K562 (cell line): ENCODE measurements around the gene NR0B2. TPM values are rescaled to one million over a fixed set of nuclear protein-coding genes. Genes with fewer than 3 reads are reported as not detected.

Experiments
- CBFA2T2 ChIP-seq: fragments of 450-650 bp; conservative IDR thresholded peaks from 2 replicates; pipeline ENCODE4 v1.6.1; 2017; ENCODE audit warnings: mild to moderate bottlenecking
- EP300 ChIP-seq: IDR thresholded peaks from 2 replicates; pipeline ENCODE4 v1.6.1; 2012; ENCODE audit warnings: low read length, improper control_type of control experiment
- ETV6 ChIP-seq, 3 experiments: fragments of 150-350 bp in 1 of 3; sonication (generic) in 1 of 3; formaldehyde crosslinking in 1 of 3; IDR thresholded peaks; 2 replicates each; pipeline versions ENCODE4 v1.6.1 to v1.8.0; 2014 to 2022; ENCODE audit warnings: borderline replicate concordance in 2 of 3, low read depth in 2 of 3, antibody characterized with exemption in 1 of 3, low read length in 1 of 3, mild to moderate bottlenecking in 1 of 3, missing genetic modification reagents in 1 of 3
- IRF9 ChIP-seq: fragments of 450-650 bp; IDR thresholded peaks from 2 replicates; pipeline ENCODE4 v1.6.1; 2016; ENCODE audit warnings: missing biosample characterization, missing genetic modification characterization
- LEF1 ChIP-seq: fragments of 450-650 bp; IDR thresholded peaks from 2 replicates; pipeline ENCODE4 v1.6.1; 2016; ENCODE audit warnings: mild to moderate bottlenecking
- NFXL1 ChIP-seq: fragments of 450-650 bp; formaldehyde crosslinking; IDR thresholded peaks from 2 replicates; pipeline ENCODE4 v1.4.0; 2021; ENCODE audit warnings: mild to moderate bottlenecking
- PHB2 ChIP-seq: fragments of 450-650 bp; IDR thresholded peaks from 2 replicates; pipeline ENCODE4 v1.6.1; 2017; ENCODE audit warnings: low read depth
- POLR3A ChIP-seq: IDR thresholded peaks from 2 replicates; pipeline ENCODE4 v1.6.1; 2011; ENCODE audit warnings: borderline replicate concordance, mild to moderate bottlenecking, moderate library complexity; ENCODE audit not compliant: insufficient read length, insufficient read depth; ENCODE audit errors: extremely low read depth
- RBFOX2 ChIP-seq: fragments of 200-400 bp; formaldehyde crosslinking; IDR thresholded peaks from 2 replicates; pipeline ENCODE4 v1.6.1; 2017; ENCODE audit warnings: low read depth, mild to moderate bottlenecking, low read length, moderate library complexity
- RBM34 ChIP-seq: fragments of 200-400 bp; formaldehyde crosslinking; IDR thresholded peaks from 2 replicates; pipeline ENCODE4 v1.6.1; 2018; ENCODE audit warnings: low read length, borderline replicate concordance; ENCODE audit not compliant: insufficient read depth
- SMARCC2 ChIP-seq: fragments of 450-650 bp; IDR thresholded peaks from 2 replicates; pipeline ENCODE4 v1.6.1; 2017; ENCODE audit warnings: antibody characterized with exemption, moderate library complexity, mild to moderate bottlenecking, low read depth
- SNAPC5 ChIP-seq: fragments of 250-450 bp; sonication (Bioruptor Pico); IDR thresholded peaks from 2 replicates; pipeline ENCODE4 v1.8.0; 2021; ENCODE audit warnings: moderate library complexity, mild to moderate bottlenecking, inconsistent platforms
- STAT5A ChIP-seq: IDR thresholded peaks from 2 replicates; pipeline ENCODE4 v1.6.1; 2012; ENCODE audit warnings: low read length, inconsistent platforms, borderline replicate concordance
- ZBTB2 ChIP-seq: fragments of 450-650 bp; IDR thresholded peaks from 2 replicates; pipeline ENCODE4 v1.6.1; 2016; ENCODE audit warnings: antibody characterized with exemption
- ZNF140 ChIP-seq: fragments of 250-450 bp; sonication (Bioruptor Pico); IDR thresholded peaks from 2 replicates; pipeline ENCODE4 v1.8.0; 2021; ENCODE audit warnings: moderate library complexity, mild to moderate bottlenecking, inconsistent platforms
- ZNF76 ChIP-seq: fragments of 250-450 bp; sonication (Bioruptor Pico); IDR thresholded peaks from 2 replicates; pipeline ENCODE4 v1.4.0; 2020; ENCODE audit warnings: mild to moderate bottlenecking, moderate library complexity, borderline replicate concordance
- ZSCAN29 ChIP-seq: fragments of 450-650 bp; IDR thresholded peaks from 2 replicates; pipeline ENCODE4 v1.6.1; 2017
- polyA plus RNA-seq, 8 experiments: library from polyadenylated mRNA; depleted of rRNA in 4 of 8; stranded (reverse) in 5 of 8; unstranded in 3 of 8; fragments of >200 nt; fragmentation: Nextera tagmentation in 2 of 8; fragmentation: Illumina TruSeq in 1 of 8; extraction: Ambion mirVana in 2 of 8; extraction: Trizol in 1 of 8; gene quantifications; 2 replicates each; pipeline versions ENCODE4 v1.2.1 to v1.2.3, GENCODE V29; 2011 to 2014; ENCODE audit warnings: inconsistent platforms in 1 of 8, missing spikeins in 1 of 8
- total RNA-seq, 7 experiments: library from RNA; depleted of rRNA in 6 of 7; stranded (reverse); fragments of >200 nt in 6 of 7; fragmentation: Illumina TruSeq in 2 of 7; extraction: Trizol in 2 of 7; gene quantifications; 2 replicates each; pipeline versions ENCODE4 v1.2.1 to v1.2.3, GENCODE V29; 2011 to 2021; ENCODE audit warnings: low replicate concordance in 1 of 7
- TF ChIP-seq, protein P1 (sequence below): sonication (generic); formaldehyde crosslinking; IDR thresholded peaks from 2 replicates; pipeline ENCODE4 v1.8.1; 2023; ENCODE audit warnings: mild to moderate bottlenecking, missing genetic modification reagents
- TF ChIP-seq, protein P2 (sequence below): sonication (generic); formaldehyde crosslinking; IDR thresholded peaks from 2 replicates; pipeline ENCODE4 v1.4.0; 2020; ENCODE audit warnings: mild to moderate bottlenecking, missing genetic modification reagents
- TF ChIP-seq, protein P3 (sequence below): fragments of 450-650 bp; IDR thresholded peaks from 2 replicates; pipeline ENCODE4 v1.6.1; 2016

NR0B2 gene
- total and polyA plus RNA-seq, 9 of the 15 experiments (the other 6 are each of a cell fraction or from before 2014, with no cell fraction given), result not detected

DNA sequence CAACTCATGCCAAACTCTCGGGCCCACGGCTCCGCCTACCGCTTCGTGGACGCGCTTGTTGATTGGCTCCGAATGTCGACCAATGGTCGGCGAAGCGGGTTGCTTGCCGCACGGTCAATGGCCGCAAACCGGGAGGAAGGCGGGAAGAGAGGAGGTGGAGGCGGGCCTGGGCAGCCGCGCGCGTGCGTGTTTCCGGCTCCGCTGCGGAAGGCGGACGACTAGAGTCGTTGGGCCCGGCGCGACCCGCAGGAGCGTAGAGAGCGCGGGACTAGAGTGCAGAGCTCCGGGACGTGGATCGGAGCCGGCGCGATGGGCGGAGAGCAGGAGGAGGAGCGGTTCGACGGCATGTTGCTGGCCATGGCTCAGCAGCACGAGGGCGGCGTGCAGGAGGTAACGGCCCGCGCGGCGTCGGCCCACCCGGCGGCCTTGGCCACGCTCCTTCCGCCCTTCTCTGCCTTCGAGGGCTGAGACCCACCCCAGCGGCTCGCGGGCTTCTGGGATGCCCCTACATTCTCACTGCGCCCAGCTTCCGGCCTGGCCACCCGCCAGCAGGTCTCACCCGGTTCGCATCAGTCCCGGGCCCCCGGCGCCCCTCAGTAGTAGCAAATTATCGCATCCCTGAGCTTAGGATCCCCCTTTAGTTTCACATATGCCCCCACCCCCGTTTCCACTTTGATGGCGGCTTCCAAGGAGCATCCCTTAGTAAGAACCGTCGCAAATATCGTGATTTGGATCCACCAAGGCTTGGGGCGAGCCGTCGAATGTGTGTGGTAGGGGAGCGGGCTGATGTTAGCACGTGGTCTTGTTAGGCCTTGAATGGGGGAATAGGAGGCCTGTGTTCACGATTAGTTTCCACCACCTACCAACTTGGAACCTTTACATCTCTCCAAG, 8.0 kb upstream of the NR0B2 start, which contains the start of gene NUDC (continued):
- TF ChIP-seq RBM34 (no peak), POLR3A (no peak), ZBTB2 (peak; percentile 82; the same call in 1 of the 2 replicates), ETV6 (IDR thresholded peaks at IDR 0.05; ENCODE audit: borderline replicate concordance in 1 of 2, low read depth in 2 of 2, low read length in 1 of 2) (no peak), ETV6 (CRISPR knock-in tag; IDR thresholded peaks at IDR 0.05; ENCODE audit: borderline replicate concordance) (no peak), NFXL1 (CRISPR knock-in tag) (no peak), SMARCC2 (no peak), PHB2 (no peak), SNAPC5 (CRISPR knock-in tag) (no peak), STAT5A (no peak), RBFOX2 (peak; percentile 98), CBFA2T2 (no peak), EP300 (no peak), ZNF76 (CRISPR knock-in tag) (no peak), IRF9 (no peak), ZNF140 (CRISPR knock-in tag) (no peak), LEF1 (no peak), ZSCAN29 (no peak)
- TF ChIP-seq, protein P1, sequence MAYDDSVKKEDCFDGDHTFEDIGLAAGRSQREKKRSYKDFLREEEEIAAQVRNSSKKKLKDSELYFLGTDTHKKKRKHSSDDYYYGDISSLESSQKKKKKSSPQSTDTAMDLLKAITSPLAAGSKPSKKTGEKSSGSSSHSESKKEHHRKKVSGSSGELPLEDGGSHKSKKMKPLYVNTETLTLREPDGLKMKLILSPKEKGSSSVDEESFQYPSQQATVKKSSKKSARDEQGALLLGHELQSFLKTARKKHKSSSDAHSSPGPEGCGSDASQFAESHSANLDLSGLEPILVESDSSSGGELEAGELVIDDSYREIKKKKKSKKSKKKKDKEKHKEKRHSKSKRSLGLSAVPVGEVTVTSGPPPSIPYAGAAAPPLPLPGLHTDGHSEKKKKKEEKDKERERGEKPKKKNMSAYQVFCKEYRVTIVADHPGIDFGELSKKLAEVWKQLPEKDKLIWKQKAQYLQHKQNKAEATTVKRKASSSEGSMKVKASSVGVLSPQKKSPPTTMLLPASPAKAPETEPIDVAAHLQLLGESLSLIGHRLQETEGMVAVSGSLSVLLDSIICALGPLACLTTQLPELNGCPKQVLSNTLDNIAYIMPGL (CRISPR knock-in tag), result peak; percentile 79; the same call in 1 of the 2 replicates
- TF ChIP-seq, protein P2, sequence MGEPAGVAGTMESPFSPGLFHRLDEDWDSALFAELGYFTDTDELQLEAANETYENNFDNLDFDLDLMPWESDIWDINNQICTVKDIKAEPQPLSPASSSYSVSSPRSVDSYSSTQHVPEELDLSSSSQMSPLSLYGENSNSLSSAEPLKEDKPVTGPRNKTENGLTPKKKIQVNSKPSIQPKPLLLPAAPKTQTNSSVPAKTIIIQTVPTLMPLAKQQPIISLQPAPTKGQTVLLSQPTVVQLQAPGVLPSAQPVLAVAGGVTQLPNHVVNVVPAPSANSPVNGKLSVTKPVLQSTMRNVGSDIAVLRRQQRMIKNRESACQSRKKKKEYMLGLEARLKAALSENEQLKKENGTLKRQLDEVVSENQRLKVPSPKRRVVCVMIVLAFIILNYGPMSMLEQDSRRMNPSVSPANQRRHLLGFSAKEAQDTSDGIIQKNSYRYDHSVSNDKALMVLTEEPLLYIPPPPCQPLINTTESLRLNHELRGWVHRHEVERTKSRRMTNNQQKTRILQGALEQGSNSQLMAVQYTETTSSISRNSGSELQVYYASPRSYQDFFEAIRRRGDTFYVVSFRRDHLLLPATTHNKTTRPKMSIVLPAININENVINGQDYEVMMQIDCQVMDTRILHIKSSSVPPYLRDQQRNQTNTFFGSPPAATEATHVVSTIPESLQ, result peak; percentile 89
- TF ChIP-seq, protein P3, sequence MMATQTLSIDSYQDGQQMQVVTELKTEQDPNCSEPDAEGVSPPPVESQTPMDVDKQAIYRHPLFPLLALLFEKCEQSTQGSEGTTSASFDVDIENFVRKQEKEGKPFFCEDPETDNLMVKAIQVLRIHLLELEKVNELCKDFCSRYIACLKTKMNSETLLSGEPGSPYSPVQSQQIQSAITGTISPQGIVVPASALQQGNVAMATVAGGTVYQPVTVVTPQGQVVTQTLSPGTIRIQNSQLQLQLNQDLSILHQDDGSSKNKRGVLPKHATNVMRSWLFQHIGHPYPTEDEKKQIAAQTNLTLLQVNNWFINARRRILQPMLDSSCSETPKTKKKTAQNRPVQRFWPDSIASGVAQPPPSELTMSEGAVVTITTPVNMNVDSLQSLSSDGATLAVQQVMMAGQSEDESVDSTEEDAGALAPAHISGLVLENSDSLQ, result peak; percentile 98
